HepG2 (cell line): ENCODE measurements around the gene MBOAT7. TPM values are rescaled to one million over a fixed set of nuclear protein-coding genes. Genes with fewer than 3 reads are reported as not detected.

Source experiments
- ATF7-NPFF ChIP-seq: sonication (generic); formaldehyde crosslinking; IDR thresholded peaks from 2 replicates; pipeline ENCODE4 v1.8.1; 2023; ENCODE audit warnings: mild to moderate bottlenecking, low read depth, missing genetic modification reagents, moderate library complexity
- CBX2 ChIP-seq, 2 experiments: fragments of 200-600 bp in 1 of 2; sonication (generic); formaldehyde crosslinking in 1 of 2; IDR thresholded peaks; 2 replicates each; pipeline versions ENCODE4 v1.7.0 to v1.8.1; 2018 to 2022; ENCODE audit warnings: low read depth in 2 of 2, low read length in 1 of 2, mild to moderate bottlenecking in 1 of 2, missing genetic modification reagents in 1 of 2
- ELF4 ChIP-seq: sonication (generic); formaldehyde crosslinking; IDR thresholded peaks from 2 replicates; pipeline ENCODE4 v1.5.0; 2020; ENCODE audit warnings: missing genetic modification reagents, mild to moderate bottlenecking, moderate library complexity, borderline replicate concordance
- ETV5 ChIP-seq: IDR thresholded peaks from 2 replicates; pipeline ENCODE4 v1.6.1; 2018; ENCODE audit warnings: missing biosample characterization, missing genetic modification reagents, inconsistent platforms, borderline replicate concordance
- HDAC2 ChIP-seq: sonication (generic); formaldehyde crosslinking; IDR thresholded peaks from 2 replicates; pipeline ENCODE4 v1.4.0; 2020; ENCODE audit warnings: missing genetic modification reagents
- HOXA7 ChIP-seq: sonication (generic); formaldehyde crosslinking; IDR thresholded peaks from 2 replicates; pipeline ENCODE4 v1.8.1; 2022; ENCODE audit warnings: mild to moderate bottlenecking, missing genetic modification reagents, moderate library complexity
- IRX3 ChIP-seq: sonication (generic); formaldehyde crosslinking; IDR thresholded peaks from 2 replicates; pipeline ENCODE4 v1.8.1; 2023; ENCODE audit warnings: mild to moderate bottlenecking, low read depth, missing genetic modification reagents, borderline replicate concordance
- MAFG ChIP-seq: sonication (generic); formaldehyde crosslinking; IDR thresholded peaks from 2 replicates; pipeline ENCODE4 v1.5.1; 2020; ENCODE audit warnings: mild to moderate bottlenecking, missing genetic modification reagents
- MEF2D ChIP-seq: sonication (generic); formaldehyde crosslinking; IDR thresholded peaks from 2 replicates; pipeline ENCODE4 v1.5.1; 2020; ENCODE audit warnings: mild to moderate bottlenecking, missing genetic modification reagents
- MYNN ChIP-seq: sonication (generic); formaldehyde crosslinking; IDR thresholded peaks from 2 replicates; pipeline ENCODE4 v1.4.0; 2020; ENCODE audit warnings: mild to moderate bottlenecking, low read depth, missing genetic modification reagents
- NCOR1 ChIP-seq: fragments of 200-600 bp; sonication (generic); IDR thresholded peaks from 2 replicates; pipeline ENCODE4 v1.7.0; 2017; ENCODE audit warnings: antibody characterized with exemption, low read length, borderline replicate concordance
- NPAS2 ChIP-seq: sonication (generic); formaldehyde crosslinking; IDR thresholded peaks from 2 replicates; pipeline ENCODE4 v1.8.0; 2022; ENCODE audit warnings: mild to moderate bottlenecking, missing genetic modification reagents, borderline replicate concordance
- RFX3 ChIP-seq: IDR thresholded peaks from 2 replicates; pipeline ENCODE4 v1.6.1; 2016; ENCODE audit warnings: missing biosample characterization, missing genetic modification reagents
- RFXAP ChIP-seq: sonication (generic); formaldehyde crosslinking; IDR thresholded peaks from 2 replicates; pipeline ENCODE4 v1.4.0; 2020; ENCODE audit warnings: missing genetic modification reagents, borderline replicate concordance
- SALL1 ChIP-seq: sonication (generic); formaldehyde crosslinking; IDR thresholded peaks from 2 replicates; pipeline ENCODE4 v1.8.0; 2022; ENCODE audit warnings: mild to moderate bottlenecking, missing genetic modification reagents
- TBX2 ChIP-seq: sonication (generic); formaldehyde crosslinking; IDR thresholded peaks from 2 replicates; pipeline ENCODE4 v1.5.0; 2020; ENCODE audit warnings: missing genetic modification reagents, mild to moderate bottlenecking, borderline replicate concordance
- ZBTB38 ChIP-seq: sonication (generic); formaldehyde crosslinking; IDR thresholded peaks from 2 replicates; pipeline ENCODE4 v1.5.1; 2020; ENCODE audit warnings: mild to moderate bottlenecking, missing genetic modification reagents
- ZC3H13 ChIP-seq: sonication (generic); formaldehyde crosslinking; IDR thresholded peaks from 2 replicates; pipeline ENCODE4 v1.8.1; 2023; ENCODE audit warnings: mild to moderate bottlenecking, missing genetic modification reagents, moderate library complexity
- ZFP37 ChIP-seq: sonication (generic); formaldehyde crosslinking; IDR thresholded peaks from 2 replicates; pipeline ENCODE4 v1.4.0; 2020; ENCODE audit warnings: missing genetic modification reagents, borderline replicate concordance
- ZNF124 ChIP-seq: sonication (generic); formaldehyde crosslinking; IDR thresholded peaks from 2 replicates; pipeline ENCODE4 v1.4.0; 2020; ENCODE audit warnings: missing genetic modification reagents
- ZNF34 ChIP-seq: sonication (generic); formaldehyde crosslinking; IDR thresholded peaks from 2 replicates; pipeline ENCODE4 v1.4.0; 2020; ENCODE audit warnings: mild to moderate bottlenecking, missing genetic modification reagents, borderline replicate concordance
- ZNF362 ChIP-seq: sonication (generic); formaldehyde crosslinking; IDR thresholded peaks from 2 replicates; pipeline ENCODE4 v1.4.0; 2020; ENCODE audit warnings: missing genetic modification reagents, mild to moderate bottlenecking, borderline replicate concordance
- ZNF720 ChIP-seq: sonication (generic); formaldehyde crosslinking; IDR thresholded peaks from 2 replicates; pipeline ENCODE4 v1.4.0; 2020; ENCODE audit warnings: missing genetic modification reagents
- polyA plus RNA-seq, 8 experiments: library from polyadenylated mRNA; depleted of rRNA in 3 of 8; stranded (reverse) in 7 of 8; unstranded in 1 of 8; fragments of >200 nt; fragmentation: Illumina TruSeq in 4 of 8; extraction: Trizol in 4 of 8; gene quantifications; 2 replicates each; pipeline versions ENCODE4 v1.2.1 to v1.2.3, GENCODE V29; 2011 to 2016; ENCODE audit warnings: low read depth in 4 of 8, missing spikeins in 1 of 8, mixed read lengths in 1 of 8; ENCODE audit not compliant: insufficient read depth in 1 of 8
- total RNA-seq, 5 experiments: library from RNA; depleted of rRNA; stranded (reverse); fragments of >200 nt; fragmentation: Illumina TruSeq; extraction: Trizol; gene quantifications; 2 replicates each; pipeline ENCODE4 v1.2.3, GENCODE V29; 2016; ENCODE audit warnings: low read depth in 1 of 5
- TF ChIP-seq, protein P1 (sequence below): sonication (generic); formaldehyde crosslinking; IDR thresholded peaks from 2 replicates; pipeline ENCODE4 v1.5.0; 2020; ENCODE audit warnings: mild to moderate bottlenecking, missing genetic modification reagents
- TF ChIP-seq, protein P2 (sequence below): sonication (generic); formaldehyde crosslinking; IDR thresholded peaks from 2 replicates; pipeline ENCODE4 v1.5.1; 2020; ENCODE audit warnings: missing genetic modification reagents, mild to moderate bottlenecking, borderline replicate concordance

Gene MBOAT7
- total and polyA plus RNA-seq, 2 of the 13 experiments (the other 11 are each of a cell fraction or from before 2014, with no cell fraction given), result 22.2 to 25.5 TPM

DNA sequence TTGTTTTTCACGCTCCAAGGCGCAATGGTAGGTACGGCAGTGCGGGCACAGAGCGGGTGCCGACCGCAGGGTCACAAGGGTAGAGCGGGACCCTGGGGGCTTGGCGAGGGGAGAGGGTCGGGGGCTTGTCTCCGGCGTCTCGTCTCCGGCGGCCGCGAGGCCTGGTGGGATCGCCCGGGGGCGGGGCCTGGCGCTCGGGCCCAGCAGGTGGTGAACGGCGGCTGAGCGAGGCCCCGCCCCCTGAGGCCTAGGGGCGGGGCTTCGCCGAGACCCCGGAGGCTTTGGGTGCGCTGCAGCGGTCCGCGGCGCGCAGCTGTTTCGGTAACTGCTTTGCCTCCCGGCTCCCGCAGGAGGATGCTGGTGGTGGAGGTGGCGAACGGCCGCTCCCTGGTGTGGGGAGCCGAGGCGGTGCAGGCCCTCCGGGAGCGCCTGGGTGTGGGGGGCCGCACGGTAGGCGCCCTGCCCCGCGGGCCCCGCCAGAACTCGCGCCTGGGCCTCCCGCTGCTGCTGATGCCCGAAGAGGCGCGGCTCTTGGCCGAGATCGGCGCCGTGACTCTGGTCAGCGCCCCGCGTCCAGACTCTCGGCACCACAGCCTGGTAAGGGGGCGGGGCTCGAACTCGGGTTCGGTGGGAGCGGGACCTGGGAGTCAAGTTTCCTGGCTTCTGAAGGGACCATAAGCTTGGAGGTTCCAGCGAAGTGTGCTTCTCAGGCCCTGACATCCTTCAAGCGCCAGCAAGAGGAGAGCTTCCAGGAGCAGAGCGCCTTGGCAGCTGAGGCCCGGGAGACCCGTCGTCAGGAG is 1.8 kb upstream of the MBOAT7 start, which contains the start of gene TSEN34 (continued):
- TF ChIP-seq MYNN (CRISPR knock-in tag), result no peak
- TF ChIP-seq ATF7-NPFF (CRISPR knock-in tag), result peak; percentile 68; the same call in 1 of the 2 replicates
- peak; percentile 33; the same call in 1 of the 2 replicates for TF ChIP-seq SALL1 (CRISPR knock-in tag)
- 0 out of 2 replicates have a peak, but pooled peaks have one; percentile 9 for TF ChIP-seq HDAC2 (CRISPR knock-in tag)
- TF ChIP-seq MEF2D, result peak; percentile 43; the same call in 1 of the 2 replicates
- no peak for TF ChIP-seq ZNF124 (CRISPR knock-in tag)
- TF ChIP-seq ZC3H13 (CRISPR knock-in tag), result peak; percentile 61; the same call in 1 of the 2 replicates
- TF ChIP-seq CBX2 (IDR thresholded peaks at IDR 0.05; ENCODE audit: low read depth, low read length), result no peak
- TF ChIP-seq CBX2 (CRISPR knock-in tag; IDR thresholded peaks at IDR 0.05; ENCODE audit: low read depth), result 0 out of 2 replicates have a peak, but pooled peaks have one; percentile 13
- TF ChIP-seq RFXAP, result no peak
- TF ChIP-seq, protein P1, sequence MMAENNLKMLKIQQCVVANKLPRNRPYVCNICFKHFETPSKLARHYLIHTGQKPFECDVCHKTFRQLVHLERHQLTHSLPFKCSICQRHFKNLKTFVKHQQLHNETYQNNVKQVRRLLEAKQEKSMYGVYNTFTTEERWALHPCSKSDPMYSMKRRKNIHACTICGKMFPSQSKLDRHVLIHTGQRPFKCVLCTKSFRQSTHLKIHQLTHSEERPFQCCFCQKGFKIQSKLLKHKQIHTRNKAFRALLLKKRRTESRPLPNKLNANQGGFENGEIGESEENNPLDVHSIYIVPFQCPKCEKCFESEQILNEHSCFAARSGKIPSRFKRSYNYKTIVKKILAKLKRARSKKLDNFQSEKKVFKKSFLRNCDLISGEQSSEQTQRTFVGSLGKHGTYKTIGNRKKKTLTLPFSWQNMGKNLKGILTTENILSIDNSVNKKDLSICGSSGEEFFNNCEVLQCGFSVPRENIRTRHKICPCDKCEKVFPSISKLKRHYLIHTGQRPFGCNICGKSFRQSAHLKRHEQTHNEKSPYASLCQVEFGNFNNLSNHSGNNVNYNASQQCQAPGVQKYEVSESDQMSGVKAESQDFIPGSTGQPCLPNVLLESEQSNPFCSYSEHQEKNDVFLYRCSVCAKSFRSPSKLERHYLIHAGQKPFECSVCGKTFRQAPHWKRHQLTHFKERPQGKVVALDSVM, result peak; percentile 60; the same call in 1 of the 2 replicates
- TF ChIP-seq ZBTB38 (CRISPR knock-in tag), result peak; percentile 15; the same call in 1 of the 2 replicates
- TF ChIP-seq MAFG, result no peak
- no peak for TF ChIP-seq HOXA7
- TF ChIP-seq IRX3 (CRISPR knock-in tag), result no peak
- TF ChIP-seq NPAS2, result no peak
- TF ChIP-seq ZFP37 (CRISPR knock-in tag), result no peak
- no peak for TF ChIP-seq ZNF720 (CRISPR knock-in tag)
- no peak for TF ChIP-seq ETV5 (CRISPR knock-in tag)
- no peak for TF ChIP-seq ZNF362 (CRISPR knock-in tag)
- TF ChIP-seq, protein P2, sequence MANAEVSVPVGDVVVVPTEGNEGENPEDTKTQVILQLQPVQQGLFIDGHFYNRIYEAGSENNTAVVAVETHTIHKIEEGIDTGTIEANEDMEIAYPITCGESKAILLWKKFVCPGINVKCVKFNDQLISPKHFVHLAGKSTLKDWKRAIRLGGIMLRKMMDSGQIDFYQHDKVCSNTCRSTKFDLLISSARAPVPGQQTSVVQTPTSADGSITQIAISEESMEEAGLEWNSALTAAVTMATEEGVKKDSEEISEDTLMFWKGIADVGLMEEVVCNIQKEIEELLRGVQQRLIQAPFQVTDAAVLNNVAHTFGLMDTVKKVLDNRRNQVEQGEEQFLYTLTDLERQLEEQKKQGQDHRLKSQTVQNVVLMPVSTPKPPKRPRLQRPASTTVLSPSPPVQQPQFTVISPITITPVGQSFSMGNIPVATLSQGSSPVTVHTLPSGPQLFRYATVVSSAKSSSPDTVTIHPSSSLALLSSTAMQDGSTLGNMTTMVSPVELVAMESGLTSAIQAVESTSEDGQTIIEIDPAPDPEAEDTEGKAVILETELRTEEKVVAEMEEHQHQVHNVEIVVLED, result no peak
- no peak; the same call in 1 of the 2 replicates for TF ChIP-seq ELF4 (CRISPR knock-in tag)
- TF ChIP-seq NCOR1, result peak; percentile 16; the same call in 1 of the 2 replicates
- TF ChIP-seq RFX3, result no peak
- peak; percentile 28; the same call in 1 of the 2 replicates for TF ChIP-seq TBX2
- no peak for TF ChIP-seq ZNF34
